GM18505 (cell line): ENCODE data around the gene PPP1CA.
A peak's percentile ranks its signal among the peaks of the same experiment; 100 is the strongest.
"Not testable (repeated sequence)": the region's sequence is repeated elsewhere in the genome, so short reads cannot be mapped to it uniquely, and the experiment has no call there.

ENCODE experiments used
- ATAC-seq: cut with Tn5 transposase; IDR thresholded peaks from one replicate; pipeline ENCODE4 v1.9.1; 2021; ENCODE audit not compliant: unreplicated experiment
- POLR2A ChIP-seq: IDR thresholded peaks from 4 replicates; pipeline ENCODE4 v1.6.1; 2011; ENCODE audit warnings: borderline replicate concordance; ENCODE audit not compliant: insufficient read depth, insufficient read length; ENCODE audit errors: extremely low read depth

The PPP1CA gene

GRCh38 chr11:67429722-67430121 lies 28.1 kb upstream of the PPP1CA start:
- ATAC-seq: no peak
- no peak for TF ChIP-seq POLR2A

- no peak for TF ChIP-seq POLR2A
- no peak for ATAC-seq
Measured at GRCh38 chr11:67429038-67429668, 27.5 kb upstream of the PPP1CA start.

- TF ChIP-seq POLR2A: peak; percentile 90
- peak; percentile 81 for ATAC-seq
Measured at GRCh38 chr11:67428052-67429001, 26.7 kb upstream of the PPP1CA start, which contains the start of gene RPS6KB2. TSS of gene RPS6KB2 (plus strand) at chr11:67428494. CDS start at chr11:67428546, 52 bp downstream.

- ATAC-seq: not testable (repeated sequence)
Measured at GRCh38 chr11:67427364-67427859, 25.8 kb upstream of the PPP1CA start.

GRCh38 chr11:67423891-67424613 lies 22.4 kb upstream of the PPP1CA start:
- ATAC-seq: no peak

GRCh38 chr11:67423466-67423865 lies 21.8 kb upstream of the PPP1CA start:
- no peak for TF ChIP-seq POLR2A
- ATAC-seq: no peak

More at GRCh38 chr11:67423891-67424613, 22.4 kb upstream of the PPP1CA start:
- no peak for TF ChIP-seq POLR2A

GRCh38 chr11:67422891-67423290 lies 21.2 kb upstream of the PPP1CA start:
- no peak for ATAC-seq
- TF ChIP-seq POLR2A: no peak

GRCh38 chr11:67421430-67422031 lies 19.9 kb upstream of the PPP1CA start:
- no peak for ATAC-seq
- no peak for TF ChIP-seq POLR2A

GRCh38 chr11:67420646-67421429 lies 19.2 kb upstream of the PPP1CA start:
- peak; percentile 82 for ATAC-seq
- TF ChIP-seq POLR2A: peak; percentile 51

- no peak for TF ChIP-seq POLR2A
- no peak for ATAC-seq
Measured at GRCh38 chr11:67420147-67420645, 18.5 kb upstream of the PPP1CA start.

- ATAC-seq: no peak
Measured at GRCh38 chr11:67419325-67420049, 17.8 kb upstream of the PPP1CA start.

More at GRCh38 chr11:67419325-67420049, 17.8 kb upstream of the PPP1CA start:
- no peak for TF ChIP-seq POLR2A
